Activated B cell treated with CpG ODN at 0.5 μM for 24 hours (primary cell): ENCODE measurements around the gene CNTNAP2. TPM values are rescaled to one million over a fixed set of nuclear protein-coding genes. Genes with fewer than 3 reads are reported as not detected.
"Not testable (repeated sequence)": the region's sequence is repeated elsewhere in the genome, so short reads cannot be mapped to it uniquely, and the experiment has no call there.

Source experiments
- ATAC-seq: fragments of 200-7000 bp; cut with Tn5 transposase; one replicate; pipeline ENCODE4 v1.10.0; 2021; ENCODE audit warnings: low read depth, mild to moderate bottlenecking, moderate library complexity
- CTCF ChIA-PET: fragments of 350-600 bp; sonication (Branson Sonifier 250); formaldehyde crosslinking; loops from one replicate; lab custom pipeline; 2021; ENCODE audit warnings: antibody characterized with exemption; lab: Charles Lee
- POLR2A ChIA-PET: fragments of 350-600 bp; sonication (Branson Sonifier 250); formaldehyde crosslinking; loops from one replicate; lab custom pipeline; 2021; ENCODE audit warnings: antibody characterized with exemption; lab: Charles Lee
- DNase-seq: peaks from one replicate; pipeline ENCODE4 v3.0.0; 2022
- H3K27ac Mint-ChIP-seq: one replicate; pipeline ENCODE4 v1.8.0; 2020; ENCODE audit warnings: mixed read lengths
- H3K27me3 Mint-ChIP-seq: one replicate; pipeline ENCODE4 v1.8.0; 2021; ENCODE audit warnings: mixed read lengths
- H3K36me3 Mint-ChIP-seq: one replicate; pipeline ENCODE4 v1.8.0; 2021; ENCODE audit warnings: low read depth, mixed read lengths
- H3K4me1 Mint-ChIP-seq: one replicate; pipeline ENCODE4 v1.8.0; 2021; ENCODE audit warnings: mixed read lengths
- H3K4me3 Mint-ChIP-seq: one replicate; pipeline ENCODE4 v1.8.0; 2020; ENCODE audit warnings: mild to moderate bottlenecking, mixed read lengths
- H3K9me3 Mint-ChIP-seq: one replicate; pipeline ENCODE4 v1.8.0; 2020; ENCODE audit warnings: mixed read lengths
- CTCF ChIP-seq: fragments of 200-600 bp; IDR thresholded peaks from one replicate; pipeline ENCODE4 v1.8.0; 2022; ENCODE audit warnings: antibody characterized with exemption, mild to moderate bottlenecking
- intact Hi-C: fragments of 100-400 bp; cut with micrococcal nuclease; formaldehyde crosslinking; loops from one replicate; pipeline ENCODE4 v1.15.1; 2024
- total RNA-seq: library from RNA; stranded (reverse); gene quantifications from 2 replicates; pipeline ENCODE4 v1.2.3, GENCODE V29; 2022

Gene CNTNAP2
- total RNA-seq, 1 donor from 2014 or later, result 0.84 TPM

- no peaks in the 10 kb centered on the region for H3K27me3 Mint-ChIP-seq
- H3K4me1 Mint-ChIP-seq, result peaks cover 47% of the 10 kb centered on the region
- H3K9me3 Mint-ChIP-seq, result peaks cover 9% of the 10 kb centered on the region
- intact Hi-C loops, result loop anchor here (5.0 kb wide), 1 partner anchor 38 kb away; no protein-coding TSS in a partner anchor
- H3K27ac Mint-ChIP-seq, result no peak overlapping the region
- ChIA-PET POLR2A (no interaction called here), CTCF (interaction anchor here (0.8 kb wide), 1 partner anchor 10 kb away, joined by 4 read pairs; no protein-coding TSS in a partner anchor)
- ATAC-seq (no peak), DNase-seq (no peak)
- H3K4me3 Mint-ChIP-seq, result no peak overlapping the region
- no peak for TF ChIP-seq CTCF
- peaks cover 12% of the 10 kb centered on the region for H3K36me3 Mint-ChIP-seq
These were observed 2183.0 kb downstream of the CNTNAP2 start for GRCh38 chr7:148299350-148300276.

DNA sequence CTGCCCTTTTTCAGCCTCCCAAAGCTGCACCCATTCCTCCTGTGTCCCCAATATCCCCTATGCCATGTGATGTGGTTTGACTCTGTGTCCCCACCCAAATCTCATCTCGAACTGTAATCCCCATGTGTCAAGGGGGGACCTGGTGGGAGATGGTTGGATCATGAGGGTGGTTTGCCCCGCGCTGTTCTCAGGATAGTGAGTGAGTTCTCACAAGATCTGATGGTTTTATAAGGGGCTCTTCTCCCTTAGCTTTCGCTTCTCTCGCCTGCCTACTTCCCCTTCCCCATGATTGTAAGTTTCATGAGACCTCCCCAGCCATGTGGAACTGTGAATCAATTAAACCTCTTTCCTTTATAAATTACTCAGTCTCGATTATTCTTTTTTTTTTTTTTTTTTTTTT is 2185.8 kb downstream of the CNTNAP2 start:
- DNase-seq, H3K4me3 Mint-ChIP-seq, H3K27me3 Mint-ChIP-seq, ATAC-seq: not testable (repeated sequence)
- intact Hi-C loops, result loop anchor here (5.0 kb wide), 1 partner anchor 35 kb away; no protein-coding TSS in a partner anchor
- POLR2A ChIA-PET, result interaction anchor here (0.7 kb wide), 1 partner anchor 38 kb away, joined by 9 read pairs; no protein-coding TSS in a partner anchor
- Mint-ChIP-seq H3K36me3 (peaks cover 16% of the 10 kb centered on the region), H3K9me3 (peaks cover 16% of the 10 kb centered on the region), H3K27ac (peak overlapping the region; percentile 93), H3K4me1 (peaks cover 70% of the 10 kb centered on the region)
- CTCF ChIA-PET, result interaction anchor here (1.0 kb wide), 1 partner anchor 10 kb away, joined by 4 read pairs; no protein-coding TSS in a partner anchor

DNA sequence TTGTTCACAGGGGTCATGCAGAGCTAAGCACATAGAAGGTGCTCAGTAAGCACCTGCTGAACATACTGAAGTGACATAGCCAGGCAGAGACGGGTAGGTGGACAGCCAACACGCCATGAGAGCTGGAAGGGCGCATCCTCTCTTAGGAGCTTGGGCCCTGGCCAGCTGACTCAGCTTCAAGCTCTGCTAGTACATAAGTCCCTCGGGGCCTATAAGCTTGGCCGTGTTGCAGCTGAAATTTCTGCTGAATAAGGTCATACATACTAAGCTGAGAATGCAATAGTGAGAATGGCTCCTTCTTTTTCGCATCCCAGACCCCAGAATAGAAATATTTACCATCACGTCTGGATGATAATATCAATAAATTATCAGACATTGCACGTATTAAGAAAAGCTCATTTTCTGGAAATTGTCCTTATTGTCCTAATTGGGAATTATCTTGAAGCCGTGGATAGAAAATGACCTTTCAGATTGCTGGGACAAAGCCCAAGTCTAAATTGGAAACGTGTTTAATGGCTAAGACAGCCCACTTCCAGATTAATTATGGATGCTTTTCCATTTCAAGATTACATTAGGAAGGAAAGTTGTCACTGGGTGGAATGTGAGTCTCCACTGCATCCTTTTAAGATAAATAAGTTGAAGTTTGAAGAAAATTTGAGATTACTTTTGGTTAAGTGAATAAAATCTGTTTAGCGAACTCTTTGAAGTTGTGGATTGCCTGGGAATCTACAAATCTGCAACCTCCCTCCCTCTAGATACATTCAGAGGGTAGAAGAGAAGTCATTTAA is 2186.9 kb downstream of the CNTNAP2 start:
- POLR2A ChIA-PET, result interaction anchor here (0.6 to 0.9 kb wide), 2 partner anchors 16 to 1470 kb away, joined by 3 to 5 read pairs; no protein-coding TSS in a partner anchor
- Mint-ChIP-seq H3K36me3 (peaks cover 16% of the 10 kb centered on the region), H3K4me1 (peaks cover 73% of the 10 kb centered on the region), H3K27ac (peak overlapping the region; percentile 93), H3K9me3 (peaks cover 16% of the 10 kb centered on the region), H3K4me3 (peak overlapping the region; percentile 70), H3K27me3 (no peaks in the 10 kb centered on the region)
- CTCF ChIA-PET, result interaction anchor here (1.0 kb wide), 2 partner anchors 38 to 41 kb away, joined by 3 to 4 read pairs; no protein-coding TSS in a partner anchor
- ATAC-seq (peak; percentile 40), DNase-seq (no peak)
- TF ChIP-seq CTCF, result no peak
- intact Hi-C loops, result loop anchor here (1.0 to 5.0 kb wide), 3 partner anchors 15 to 204 kb away; no protein-coding TSS in a partner anchor

- DNase-seq, result no peak
These were observed 2187.4 kb downstream of the CNTNAP2 start for GRCh38 chr7:148304083-148304335.

More at GRCh38 chr7:148304083-148304335, 2187.4 kb downstream of the CNTNAP2 start:
- CTCF ChIA-PET, result interaction anchor here (0.8 kb wide), 1 partner anchor 41 kb away, joined by 3 read pairs; no protein-coding TSS in a partner anchor
- no peak for ATAC-seq
- POLR2A ChIA-PET, result interaction anchor here (0.9 kb wide), 1 partner anchor 16 kb away, joined by 3 read pairs; no protein-coding TSS in a partner anchor
- Mint-ChIP-seq H3K4me1 (peaks cover 73% of the 10 kb centered on the region), H3K9me3 (peaks cover 16% of the 10 kb centered on the region), H3K4me3 (peak overlapping the region; percentile 70), H3K27ac (peak overlapping the region; percentile 93), H3K27me3 (no peaks in the 10 kb centered on the region), H3K36me3 (peaks cover 16% of the 10 kb centered on the region)
- no peak for TF ChIP-seq CTCF
- intact Hi-C loops, result loop anchor here (1.0 to 5.0 kb wide), 3 partner anchors 15 to 203 kb away; no protein-coding TSS in a partner anchor
